Measurements from ENCODE around the gene LGALS3BP. TPM values are rescaled to one million over a fixed set of nuclear protein-coding genes. Genes with fewer than 3 reads are reported as not detected.

The LGALS3BP gene
- total and polyA plus RNA-seq, 2 donors (not counting 1 experiment from before 2014, with no cell fraction given): 1.8 to 7.5 TPM

- Histone ChIP-seq H3K9me3 (ENCODE audit: control extremely low read depth in 1 of 3, control insufficient read depth in 2 of 3, insufficient read depth in 1 of 3, low read length in 2 of 3) (peaks cover 0 to 2% (median 0%) of the 10 kb centered on the region in 3 donors), H3K79me2 (ENCODE audit: control insufficient read depth, insufficient read depth, low read length) (no peaks in the 10 kb centered on the region), H3K4me3 (ENCODE audit: control extremely low read depth in 1 of 5, extremely low read depth in 1 of 5, insufficient read depth in 1 of 5, low read depth in 2 of 5, low read length in 4 of 5) (no peak overlapping the region), H3K4me2 (replicated peaks; ENCODE audit: low read depth, low read length, poor library complexity, severe bottlenecking) (no peak overlapping the region), H3K9ac (ENCODE audit: low read length) (no peak overlapping the region), H2AFZ (ENCODE audit: insufficient read depth, low read depth, low read length, poor library complexity, severe bottlenecking) (no peak overlapping the region), H4K20me1 (ENCODE audit: control insufficient read depth, insufficient read depth, low read length, poor library complexity, severe bottlenecking) (no peaks in the 10 kb centered on the region), H3K27ac (ENCODE audit: low read length in 2 of 2) (no peak overlapping the region), H3K4me1 (ENCODE audit: control insufficient read depth in 2 of 2, insufficient read depth in 2 of 2, low read length in 2 of 2) (peaks cover 11 to 27% of the 10 kb centered on the region in 2 donors), H3K27me3 (replicated peaks in 1 of 4; ENCODE audit: control extremely low read depth in 1 of 4, control insufficient read depth in 3 of 4, insufficient read depth in 4 of 4, low read length in 3 of 4) (no peaks in the 10 kb centered on the region), H3K36me3 (replicated peaks in 1 of 2; ENCODE audit: control extremely low read depth in 1 of 2, control insufficient read depth in 1 of 2, extremely low read depth in 1 of 2, insufficient read depth in 2 of 2, low read length in 1 of 2) (no peaks in the 10 kb centered on the region)
- ATAC-seq (ENCODE audit: low read depth): no peak
- CTCF ChIA-PET: interaction anchor here (2.0 to 7.1 kb wide), 5 partner anchors 13 to 475 kb away, joined by 6 to 119 read pairs (median 12); no protein-coding TSS in a partner anchor
- no peak for DNase-seq
- intact Hi-C loops (cut with micrococcal nuclease): no loop called here
- POLR2A ChIA-PET: no interaction called here
- no peak overlapping the region for H3K27ac Mint-ChIP-seq
- 91% methylated on average over 15 of the region's 15 CpGs for WGBS (ENCODE audit: insufficient coverage)
- H3K27me3 Mint-ChIP-seq: peaks cover 3% of the 10 kb centered on the region
- TF ChIP-seq EZH2 (IDR thresholded peaks at IDR 0.05; ENCODE audit: borderline replicate concordance, insufficient read depth, low read depth, low read length, poor library complexity, severe bottlenecking): no peak
- TF ChIP-seq, protein P1, sequence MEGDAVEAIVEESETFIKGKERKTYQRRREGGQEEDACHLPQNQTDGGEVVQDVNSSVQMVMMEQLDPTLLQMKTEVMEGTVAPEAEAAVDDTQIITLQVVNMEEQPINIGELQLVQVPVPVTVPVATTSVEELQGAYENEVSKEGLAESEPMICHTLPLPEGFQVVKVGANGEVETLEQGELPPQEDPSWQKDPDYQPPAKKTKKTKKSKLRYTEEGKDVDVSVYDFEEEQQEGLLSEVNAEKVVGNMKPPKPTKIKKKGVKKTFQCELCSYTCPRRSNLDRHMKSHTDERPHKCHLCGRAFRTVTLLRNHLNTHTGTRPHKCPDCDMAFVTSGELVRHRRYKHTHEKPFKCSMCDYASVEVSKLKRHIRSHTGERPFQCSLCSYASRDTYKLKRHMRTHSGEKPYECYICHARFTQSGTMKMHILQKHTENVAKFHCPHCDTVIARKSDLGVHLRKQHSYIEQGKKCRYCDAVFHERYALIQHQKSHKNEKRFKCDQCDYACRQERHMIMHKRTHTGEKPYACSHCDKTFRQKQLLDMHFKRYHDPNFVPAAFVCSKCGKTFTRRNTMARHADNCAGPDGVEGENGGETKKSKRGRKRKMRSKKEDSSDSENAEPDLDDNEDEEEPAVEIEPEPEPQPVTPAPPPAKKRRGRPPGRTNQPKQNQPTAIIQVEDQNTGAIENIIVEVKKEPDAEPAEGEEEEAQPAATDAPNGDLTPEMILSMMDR (IDR thresholded peaks at IDR 0.05): no peak
- no peak overlapping the region for H3K4me3 Mint-ChIP-seq
- H3K9me3 Mint-ChIP-seq (ENCODE audit: insufficient read depth): no peaks in the 10 kb centered on the region
- H3K4me1 Mint-ChIP-seq: peaks cover 14% of the 10 kb centered on the region
Measured at GRCh38 chr17:78972507-78973105, 7.1 kb downstream of the LGALS3BP start.
